Stimulated activated CD8-positive, alpha-beta memory T cell treated with anti-CD3 and anti-CD28 coated beads, Interleukin-7, amount 100 ng/mL, for 1 hour (primary cell): ENCODE measurements around the gene PLK3.
"Not testable (repeated sequence)": the region's sequence is repeated elsewhere in the genome, so short reads cannot be mapped to it uniquely, and the experiment has no call there.

Experiments
- DNase-seq, 2 donors: peaks; one replicate each; pipeline ENCODE4 v3.0.0-alpha.2; 2020; ENCODE audit warnings: low read depth in 2 of 2

Gene PLK3

DNA sequence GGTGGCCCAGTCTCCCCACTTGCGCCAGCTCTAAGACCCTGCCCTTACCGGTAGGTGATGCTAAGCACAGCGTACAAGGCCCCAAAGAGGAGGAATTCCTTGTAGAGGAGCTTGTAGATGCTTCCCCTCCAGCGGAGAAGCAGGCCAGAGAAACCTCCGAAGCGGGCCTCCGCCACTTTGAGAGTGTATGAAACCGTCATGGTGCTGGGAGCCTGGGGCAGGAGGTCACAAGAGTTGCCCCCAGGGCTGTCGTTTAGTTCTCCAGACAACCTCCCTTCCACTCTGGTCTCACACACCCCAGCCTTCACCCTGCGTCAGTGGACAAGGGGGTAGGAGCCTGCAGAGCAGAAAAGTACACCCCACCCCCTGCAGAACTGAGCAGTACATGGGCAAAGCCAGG is 12.7 kb upstream of the PLK3 start:
- DNase-seq = no peak

DNA sequence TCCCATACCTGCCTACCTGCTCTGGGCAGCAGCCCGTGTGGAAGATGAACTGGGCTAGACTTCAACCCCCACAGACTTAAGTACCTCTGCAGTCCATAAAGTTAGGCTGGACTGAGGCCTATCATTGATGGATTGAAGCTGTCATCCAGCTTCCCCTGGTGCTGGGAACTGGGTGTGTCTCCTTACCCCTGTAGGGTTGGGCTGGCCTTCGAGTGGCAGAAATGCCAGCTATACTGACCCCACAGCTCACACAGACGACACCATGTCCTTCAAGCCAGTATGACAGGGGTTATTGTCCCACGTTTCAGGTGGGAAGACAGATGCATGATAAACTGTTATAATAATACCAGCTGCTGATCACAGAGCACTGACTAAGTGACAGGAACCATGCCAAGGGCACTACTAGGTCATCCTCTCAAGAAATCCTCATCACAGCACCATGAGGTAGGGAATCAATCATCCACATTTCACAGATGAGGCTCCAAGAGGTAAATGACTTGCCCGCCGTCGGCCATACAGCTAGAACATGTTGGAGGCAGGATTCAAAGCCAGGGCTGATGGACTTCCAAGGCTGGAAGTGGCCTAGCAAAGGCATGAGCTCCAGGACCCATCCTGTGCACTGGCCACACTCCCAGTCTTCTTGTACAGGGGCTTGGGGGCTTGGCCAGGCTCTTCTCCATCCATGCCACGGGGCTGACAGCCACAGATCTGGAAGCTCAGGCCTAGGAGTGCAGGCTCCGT is 11.9 kb upstream of the PLK3 start, which contains the start of gene BEST4:
BEST4 (minus strand) TSS at position 51 of the 741 bp plus-strand sequence. CDS start 465 bp downstream, outside the sequence.
- no peak for DNase-seq

DNA sequence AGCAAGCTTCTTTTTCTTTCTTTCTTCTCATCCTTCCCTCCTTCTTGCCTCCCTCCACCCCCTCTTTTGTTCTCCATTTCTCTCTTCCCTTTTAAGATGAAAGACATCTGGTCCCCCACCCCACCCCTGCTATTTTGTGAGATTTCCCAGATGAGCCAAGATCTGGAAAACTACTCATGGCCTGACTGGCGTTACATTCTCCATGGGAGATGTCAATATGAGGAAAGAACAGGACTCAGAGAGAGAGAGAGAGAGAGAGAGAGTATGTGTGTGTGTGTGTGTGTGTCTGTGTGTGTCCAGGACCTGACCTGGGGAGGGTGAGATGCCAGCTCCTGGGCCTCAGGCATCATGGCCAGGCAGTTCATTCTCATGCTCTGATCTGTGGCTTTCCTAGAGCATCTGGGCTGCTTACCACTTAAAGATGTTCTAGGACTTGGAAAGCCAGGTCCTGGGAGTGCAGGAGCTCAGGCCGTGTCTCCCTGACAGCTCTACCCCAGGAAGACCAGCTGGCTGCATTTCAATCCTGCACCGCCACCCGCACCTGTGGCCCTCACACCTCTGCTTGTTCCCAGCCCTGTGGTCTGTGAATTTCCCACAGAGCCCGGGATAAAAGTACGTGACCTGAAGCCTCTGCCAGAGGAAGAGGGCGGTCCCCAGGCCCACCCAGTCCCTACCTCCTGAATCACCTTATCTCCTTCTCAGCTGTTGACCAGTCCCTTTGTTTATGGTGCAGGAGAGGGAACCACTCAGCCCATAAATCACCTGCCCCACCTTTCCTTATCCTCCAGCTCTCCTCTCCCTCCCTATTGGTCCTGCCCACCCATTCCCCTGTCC is 9.0 kb upstream of the PLK3 start:
- DNase-seq = no peak

DNA sequence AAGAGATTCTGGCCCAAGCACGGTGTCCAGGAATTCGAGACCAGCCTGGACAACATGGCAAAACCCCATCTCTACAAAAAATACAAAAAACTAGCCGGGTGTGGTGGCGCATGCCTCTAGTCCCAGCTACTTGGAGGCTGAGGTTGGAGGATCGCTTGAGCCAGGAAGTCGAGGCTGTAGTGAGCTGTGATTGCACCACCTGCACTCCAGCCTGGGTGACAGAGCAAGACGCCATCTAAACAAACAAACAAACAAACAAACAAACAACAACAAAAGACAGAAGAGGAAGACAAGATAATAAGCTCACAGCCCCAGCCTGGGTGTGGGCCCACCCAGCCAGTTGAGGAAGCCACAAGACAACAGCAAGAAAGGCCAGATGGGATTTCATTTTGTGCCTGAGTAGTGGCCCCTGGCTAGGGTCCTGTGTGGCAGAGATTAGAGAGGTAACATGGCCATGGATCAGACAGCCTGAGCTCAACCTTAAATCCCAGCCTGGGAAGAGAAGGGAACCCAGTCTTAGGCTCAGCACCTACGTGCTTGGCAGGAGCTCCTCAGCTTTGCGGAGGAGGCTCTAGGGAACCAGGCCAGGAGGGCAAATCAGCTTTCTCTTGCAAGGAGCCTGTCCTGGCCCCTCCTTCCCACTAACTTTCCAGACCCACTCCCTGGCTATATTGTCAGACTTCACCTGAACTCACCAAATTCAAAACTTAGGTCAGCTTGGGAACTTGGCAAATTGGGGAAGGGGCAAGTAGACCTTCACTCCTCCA is 7.3 kb upstream of the PLK3 start:
- DNase-seq = no peak

DNA sequence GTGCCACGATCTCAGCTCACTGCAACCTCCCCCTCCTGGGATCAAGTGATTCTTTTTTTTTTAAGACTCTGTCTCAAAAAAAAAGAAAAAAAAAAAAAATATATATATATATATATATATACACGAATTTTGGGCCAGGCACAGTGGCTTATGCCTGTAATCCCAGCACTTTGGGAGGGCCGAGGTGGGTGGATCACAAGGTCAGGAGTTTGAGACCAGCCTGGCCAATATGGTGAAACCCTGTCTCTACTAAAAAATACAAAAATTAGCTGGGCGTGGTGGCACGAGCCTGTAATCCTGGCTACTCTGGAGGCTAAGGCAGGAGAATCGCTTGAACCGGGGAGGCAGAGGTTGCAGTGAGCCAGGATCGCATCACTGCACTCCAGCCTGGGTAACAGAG is 2.3 kb upstream of the PLK3 start:
- DNase-seq = not testable (repeated sequence)

DNA sequence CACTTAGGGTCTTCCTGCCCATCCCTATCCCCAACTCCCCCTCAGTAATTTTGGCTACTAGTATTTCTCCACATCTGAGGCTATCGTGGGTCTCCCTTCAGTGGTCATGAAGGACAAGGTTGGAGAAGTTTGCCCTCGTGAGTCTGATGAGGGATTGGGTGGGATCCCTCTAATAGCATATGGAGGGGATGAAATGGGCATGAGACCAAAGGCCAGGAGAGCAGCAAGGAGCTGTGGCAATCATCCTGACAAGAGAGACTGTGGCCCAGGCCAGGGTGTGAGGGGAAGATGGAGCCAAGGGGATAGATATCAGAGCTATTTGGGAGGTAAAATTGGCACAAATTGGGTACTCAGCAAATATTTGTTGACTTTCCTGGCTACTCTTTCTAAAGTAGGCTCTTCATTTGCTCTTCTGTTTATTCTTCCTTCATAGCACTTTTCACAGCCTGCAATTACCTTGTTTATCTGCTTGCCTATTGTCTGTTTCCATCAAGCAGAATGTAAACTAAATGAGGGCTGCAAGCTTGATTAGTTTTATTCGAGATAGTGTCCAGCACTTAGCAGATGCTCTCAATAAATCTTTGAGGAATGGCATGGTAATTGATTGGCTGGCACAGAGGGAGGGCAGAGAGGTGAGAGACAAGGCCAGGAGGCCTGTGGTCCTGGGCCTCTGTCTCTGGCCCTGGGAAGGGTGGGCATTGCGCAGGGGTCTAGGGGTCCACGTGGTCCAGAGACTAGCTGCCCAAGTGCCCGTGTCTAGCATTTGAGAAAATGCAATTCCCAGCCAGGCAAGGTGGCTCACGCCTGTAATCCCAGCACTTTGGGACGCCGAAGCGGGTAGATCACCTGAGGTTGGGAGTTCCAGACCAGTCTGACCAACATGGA is 1.5 kb upstream of the PLK3 start:
- DNase-seq = no peak

DNA sequence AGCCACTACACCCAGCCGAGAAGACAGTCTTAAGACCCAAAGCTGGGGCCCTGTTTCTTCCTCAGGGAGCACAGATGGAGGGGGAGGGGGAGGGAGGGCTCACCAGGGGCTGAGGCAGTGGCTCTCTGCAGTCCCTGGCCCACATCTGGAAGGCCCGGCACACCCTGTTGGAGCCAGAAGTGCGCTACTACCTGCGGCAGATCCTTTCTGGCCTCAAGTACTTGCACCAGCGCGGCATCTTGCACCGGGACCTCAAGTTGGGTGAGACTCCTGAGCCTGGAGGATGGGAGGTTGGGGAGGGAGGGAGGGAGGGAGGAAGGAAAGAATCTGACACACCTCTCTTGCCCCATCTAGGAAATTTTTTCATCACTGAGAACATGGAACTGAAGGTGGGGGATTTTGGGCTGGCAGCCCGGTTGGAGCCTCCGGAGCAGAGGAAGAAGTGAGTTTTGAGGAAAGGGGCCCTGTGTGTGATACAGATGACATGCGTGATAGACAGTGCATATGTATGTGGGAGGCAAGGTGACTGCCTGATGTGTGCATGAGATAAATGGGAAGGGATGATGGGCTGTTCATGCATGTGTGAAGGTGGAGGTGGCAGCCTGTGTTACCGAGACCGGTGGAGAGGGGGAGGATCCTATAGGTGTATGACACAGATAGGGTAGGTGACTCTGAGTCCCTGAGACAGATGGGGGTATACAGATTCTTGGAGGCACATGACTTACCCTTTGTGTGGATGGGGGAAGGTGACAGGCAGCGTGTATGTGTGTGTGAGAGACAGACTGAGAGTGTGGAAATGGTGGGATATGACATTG is 1.5 kb downstream of the PLK3 start:
- no peak for DNase-seq

DNA sequence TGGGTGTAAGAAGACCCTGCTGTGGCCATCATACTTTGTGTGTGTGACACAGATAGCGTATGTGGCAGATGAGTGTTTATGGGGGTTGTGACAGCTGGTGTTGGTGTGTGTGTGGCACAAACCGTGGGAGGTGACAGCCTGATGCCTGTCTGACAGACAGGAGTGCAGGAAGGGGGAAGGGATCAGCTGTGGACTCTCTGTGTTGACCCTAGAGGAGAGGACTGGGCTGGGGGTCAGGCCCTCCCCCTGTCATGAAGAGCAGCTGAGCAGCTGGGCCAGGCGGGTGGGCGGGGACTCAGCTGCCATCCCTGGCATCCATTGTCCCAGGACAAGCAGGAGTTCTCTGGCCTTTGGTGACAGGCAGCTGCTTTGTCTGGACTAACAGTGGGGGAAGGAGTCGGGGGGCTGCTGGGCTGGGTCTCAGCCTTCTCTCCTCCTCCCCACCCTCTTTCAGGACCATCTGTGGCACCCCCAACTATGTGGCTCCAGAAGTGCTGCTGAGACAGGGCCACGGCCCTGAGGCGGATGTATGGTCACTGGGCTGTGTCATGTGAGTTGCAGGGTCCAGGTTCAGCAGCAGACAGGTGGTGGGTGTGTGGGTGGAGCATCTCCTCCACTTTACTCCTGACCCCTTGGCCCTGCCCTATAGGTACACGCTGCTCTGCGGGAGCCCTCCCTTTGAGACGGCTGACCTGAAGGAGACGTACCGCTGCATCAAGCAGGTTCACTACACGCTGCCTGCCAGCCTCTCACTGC is 2.3 kb downstream of the PLK3 start:
- DNase-seq = no peak

DNA sequence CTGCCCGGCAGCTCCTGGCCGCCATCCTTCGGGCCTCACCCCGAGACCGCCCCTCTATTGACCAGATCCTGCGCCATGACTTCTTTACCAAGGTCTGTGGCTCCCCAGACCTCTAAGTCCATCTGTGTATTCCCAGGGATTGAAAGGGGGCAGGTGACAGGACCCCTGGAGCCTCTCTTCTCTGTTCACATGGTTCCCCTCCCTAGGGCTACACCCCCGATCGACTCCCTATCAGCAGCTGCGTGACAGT is 2.8 kb downstream of the PLK3 start:
- no peak for DNase-seq

DNA sequence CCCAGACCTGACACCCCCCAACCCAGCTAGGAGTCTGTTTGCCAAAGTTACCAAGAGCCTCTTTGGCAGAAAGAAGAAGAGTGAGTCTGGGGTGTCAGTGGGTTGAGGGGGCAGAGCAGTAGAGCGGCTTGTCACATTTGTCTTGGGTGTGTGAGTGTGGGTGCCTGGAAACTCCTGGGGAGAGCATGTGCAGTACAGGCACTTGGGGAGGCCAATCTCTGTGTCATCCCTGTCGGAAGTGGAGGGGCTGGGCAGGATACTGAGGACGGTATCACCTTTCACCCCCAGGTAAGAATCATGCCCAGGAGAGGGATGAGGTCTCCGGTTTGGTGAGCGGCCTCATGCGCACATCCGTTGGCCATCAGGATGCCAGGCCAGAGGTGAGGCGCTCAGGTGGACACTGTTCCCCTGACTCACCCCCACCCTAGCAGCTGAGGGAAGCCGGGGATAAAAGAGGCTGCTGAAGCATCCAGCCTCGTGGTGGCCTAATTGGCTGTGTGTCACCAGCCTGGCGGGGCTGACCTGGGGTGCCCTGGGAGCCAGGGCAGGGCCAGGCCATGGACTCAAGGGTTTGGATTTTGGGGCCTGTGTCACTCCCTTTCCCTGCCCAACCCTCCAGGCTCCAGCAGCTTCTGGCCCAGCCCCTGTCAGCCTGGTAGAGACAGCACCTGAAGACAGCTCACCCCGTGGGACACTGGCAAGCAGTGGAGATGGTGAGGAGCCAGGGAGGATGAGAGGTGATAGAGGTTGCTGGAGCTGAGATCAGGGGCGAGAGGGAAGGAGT is 3.3 kb downstream of the PLK3 start:
- no peak for DNase-seq

DNA sequence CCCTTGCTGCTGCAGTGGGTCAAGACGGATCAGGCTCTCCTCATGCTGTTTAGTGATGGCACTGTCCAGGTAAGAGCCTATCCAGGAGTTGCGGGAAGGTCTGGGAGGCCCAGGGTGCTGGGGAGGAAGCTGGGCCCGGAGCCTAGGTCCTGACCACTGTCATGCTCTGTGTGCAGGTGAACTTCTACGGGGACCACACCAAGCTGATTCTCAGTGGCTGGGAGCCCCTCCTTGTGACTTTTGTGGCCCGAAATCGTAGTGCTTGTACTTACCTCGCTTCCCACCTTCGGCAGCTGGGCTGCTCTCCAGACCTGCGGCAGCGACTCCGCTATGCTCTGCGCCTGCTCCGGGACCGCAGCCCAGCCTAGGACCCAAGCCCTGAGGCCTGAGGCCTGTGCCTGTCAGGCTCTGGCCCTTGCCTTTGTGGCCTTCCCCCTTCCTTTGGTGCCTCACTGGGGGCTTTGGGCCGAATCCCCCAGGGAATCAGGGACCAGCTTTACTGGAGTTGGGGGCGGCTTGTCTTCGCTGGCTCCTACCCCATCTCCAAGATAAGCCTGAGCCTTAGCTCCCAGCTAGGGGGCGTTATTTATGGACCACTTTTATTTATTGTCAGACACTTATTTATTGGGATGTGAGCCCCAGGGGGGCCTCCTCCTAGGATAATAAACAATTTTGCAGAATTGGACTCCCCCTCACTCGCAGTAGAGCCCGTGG is 5.3 kb downstream of the PLK3 start:
- DNase-seq = no peak

DNA sequence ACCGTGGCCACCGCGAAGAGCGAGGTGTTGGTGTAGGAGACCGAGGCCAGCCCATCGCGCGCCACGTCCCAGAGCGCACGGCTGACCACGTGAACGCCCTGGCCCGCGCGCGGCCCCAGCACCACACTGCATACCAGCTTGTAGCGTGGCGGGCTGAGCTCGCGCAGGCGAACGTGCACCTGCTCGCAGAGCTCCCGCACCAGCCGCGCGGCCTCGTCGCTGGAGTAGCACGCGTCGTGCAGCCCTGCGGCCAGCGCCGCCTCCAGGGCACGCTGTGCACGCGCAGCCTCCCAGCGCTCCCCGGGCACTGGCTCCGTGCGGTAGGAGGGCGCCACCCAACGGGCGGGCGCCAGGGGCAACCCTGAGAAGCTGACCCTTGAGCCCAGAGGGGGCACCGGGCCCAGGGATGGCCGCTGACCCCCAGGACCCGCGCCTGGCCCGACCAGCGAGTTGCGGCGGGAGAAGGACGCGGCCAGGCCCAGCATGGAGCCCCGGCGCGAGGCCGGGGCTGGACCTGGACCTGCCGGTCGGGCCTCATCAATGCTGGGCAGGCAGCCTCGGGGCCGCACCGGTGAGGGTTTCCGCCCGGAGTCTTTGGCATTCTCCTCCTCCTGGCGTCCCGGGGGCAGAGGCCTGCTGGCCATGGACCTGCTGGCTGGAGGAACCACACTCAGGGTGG is 6.0 kb downstream of the PLK3 start:
- no peak for DNase-seq

DNA sequence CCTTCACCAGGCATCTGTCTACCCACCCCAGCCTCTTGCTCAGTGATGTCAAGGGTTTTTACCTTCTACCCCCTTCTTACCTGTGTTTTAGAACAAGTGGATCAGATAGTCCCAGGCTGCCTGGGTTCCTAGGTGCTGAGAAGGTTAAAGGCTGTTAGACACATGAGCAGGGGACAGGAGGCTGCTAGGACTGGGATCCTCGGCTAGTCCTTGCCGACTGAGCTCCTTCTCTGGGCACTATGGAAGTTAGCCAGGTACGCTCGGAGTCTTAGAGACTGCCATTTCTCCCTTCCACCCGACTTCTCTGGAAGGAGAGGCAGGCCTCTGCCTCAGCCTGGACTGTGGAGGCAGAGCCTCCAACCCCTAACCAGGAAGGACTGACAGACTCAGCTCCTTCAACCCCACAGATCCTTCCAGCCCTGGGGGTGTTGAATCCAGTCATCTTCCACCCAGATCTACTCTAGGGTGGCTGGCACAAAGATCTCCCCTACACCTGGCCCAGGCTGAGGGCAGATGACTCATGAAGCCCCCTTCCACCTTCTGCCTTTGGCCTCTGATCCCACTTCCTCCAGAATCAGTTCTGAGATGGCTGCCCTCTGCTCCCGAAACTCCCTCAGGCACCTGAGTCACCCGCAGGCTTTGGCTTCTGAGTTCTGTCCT is 6.7 kb downstream of the PLK3 start, which contains the start of gene DYNLT4:
DYNLT4 (minus strand) TSS at position 648 of the 660 bp plus-strand sequence. CDS start 683 bp downstream, outside the sequence.
- no peak for DNase-seq

DNA sequence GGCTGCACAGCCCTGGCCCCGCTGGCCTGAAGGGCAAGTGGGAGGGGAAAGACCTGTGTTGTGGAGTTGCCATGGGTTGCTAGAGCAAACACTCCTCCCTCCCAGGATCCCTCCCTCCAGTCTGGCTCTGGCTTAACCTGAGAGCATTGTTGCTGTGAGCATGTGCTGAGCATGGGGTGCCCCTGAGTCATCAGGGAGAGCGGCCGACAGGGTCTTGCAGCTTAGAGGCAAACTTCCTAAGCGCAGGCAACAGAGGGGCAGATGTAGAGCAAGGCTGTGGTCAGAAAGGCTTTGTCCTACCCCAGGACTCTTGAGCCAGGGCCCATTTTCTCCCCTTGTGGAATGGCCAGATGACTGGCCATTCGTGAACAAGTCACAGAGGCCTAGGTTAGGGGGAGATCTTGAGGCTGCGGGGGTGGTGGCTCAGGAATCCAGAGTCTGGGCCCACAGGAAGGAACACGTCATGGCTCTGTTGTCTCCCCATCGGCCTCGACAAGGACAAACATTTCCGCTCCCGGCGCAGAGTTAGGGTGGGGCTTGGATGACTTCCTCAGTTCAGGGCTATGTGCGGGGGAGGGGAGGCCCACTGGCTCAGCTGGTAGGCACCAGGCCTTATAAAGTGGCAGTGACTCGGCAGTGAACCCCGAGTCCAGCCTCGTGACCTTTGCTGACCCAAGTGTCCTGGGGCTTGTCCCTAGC is 7.3 kb downstream of the PLK3 start:
- DNase-seq = peak; percentile 73 to 76

DNA sequence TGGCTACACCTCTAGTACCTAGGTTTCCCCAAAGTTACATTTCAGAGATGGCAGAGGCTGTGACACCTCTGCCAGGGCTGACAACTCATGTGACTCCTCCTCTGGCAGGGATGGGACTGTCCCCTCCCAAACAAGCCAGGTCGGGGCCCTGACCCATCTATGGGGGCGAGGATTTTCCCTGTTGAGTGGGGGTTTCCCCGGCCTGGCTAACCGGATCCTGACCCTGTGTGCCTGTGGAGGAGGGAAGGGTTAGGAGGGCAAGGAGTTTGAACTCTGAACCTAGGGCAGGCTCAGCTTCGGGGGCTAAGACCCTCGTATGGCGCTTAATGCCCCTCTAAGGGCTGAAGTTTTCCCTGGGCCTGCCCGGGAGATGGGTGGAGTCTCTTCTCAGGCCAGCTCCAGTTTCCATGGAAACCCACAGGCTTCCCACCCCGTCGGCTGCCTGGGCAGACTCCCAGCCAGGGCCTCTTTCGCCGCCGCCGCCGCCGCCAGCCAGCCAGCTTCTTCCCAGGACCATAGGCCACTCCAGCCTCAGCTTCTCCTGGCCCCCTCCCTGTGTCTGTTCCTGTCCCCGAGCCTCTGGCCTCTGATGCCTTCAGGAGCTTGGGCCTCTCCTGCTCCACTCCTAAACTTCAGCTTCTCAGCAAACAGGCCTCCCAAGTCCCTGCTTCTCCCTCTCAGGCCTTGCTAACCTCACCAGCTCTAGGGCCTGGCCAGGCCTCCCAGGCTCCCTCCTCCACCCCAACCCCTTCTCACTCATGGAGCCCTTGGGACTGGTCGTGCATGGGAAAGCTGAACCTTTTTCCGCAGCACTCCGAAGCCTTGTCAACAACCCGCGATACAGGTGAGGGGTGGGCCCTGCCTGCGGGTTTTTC is 8.1 kb downstream of the PLK3 start, which contains the start of gene BTBD19:
BTBD19 (plus strand) TSS at position 461 of the 875 bp plus-strand sequence; CDS start at position 759, 298 bp downstream.
- DNase-seq = no peak
